Activated CD4-positive, CD25-positive, alpha-beta regulatory T cell treated with anti-CD3 and anti-CD28 coated beads, Interleukin-2, amount 50 U/mL, for 24 hours (primary cell): Measurements from ENCODE around the gene SYNJ2.

Experiments
- ATAC-seq, 2 donors: fragments of 150-1000 bp; cut with Tn5 transposase; one replicate each; pipeline ENCODE4 v1.10.0; 2021; ENCODE audit warnings: mild to moderate bottlenecking in 1 of 2, moderate library complexity in 1 of 2

Gene SYNJ2

GRCh38 chr6:158086504-158087223, 105.0 kb downstream of the SYNJ2 start:
- no peak for ATAC-seq

GRCh38 chr6:158087224-158087867, 105.7 kb downstream of the SYNJ2 start:
- no peak for ATAC-seq

DNA sequence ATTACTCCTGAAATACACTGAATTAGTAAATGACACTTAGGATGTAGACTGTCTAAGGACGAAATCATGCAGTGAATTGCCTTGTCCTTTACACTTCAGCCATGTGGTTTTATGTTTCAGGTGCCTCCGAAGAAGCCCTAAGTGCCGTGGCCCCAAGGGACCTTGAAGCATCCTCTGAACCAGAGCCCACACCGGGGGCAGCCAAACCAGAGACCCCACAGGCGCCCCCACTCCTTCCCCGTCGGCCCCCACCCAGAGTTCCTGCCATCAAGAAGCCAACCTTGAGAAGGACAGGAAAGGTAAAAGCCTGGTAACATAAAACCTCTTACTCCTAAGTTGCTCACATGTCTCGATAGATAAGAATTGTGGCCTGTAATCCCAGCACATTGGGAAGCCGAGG, 111.1 kb downstream of the SYNJ2 start:
- ATAC-seq, result no peak

- no peak for ATAC-seq
Measured at GRCh38 chr6:158095031-158095430, 113.4 kb downstream of the SYNJ2 start.

GRCh38 chr6:158095671-158096070, 114.0 kb downstream of the SYNJ2 start:
- no peak for ATAC-seq

DNA sequence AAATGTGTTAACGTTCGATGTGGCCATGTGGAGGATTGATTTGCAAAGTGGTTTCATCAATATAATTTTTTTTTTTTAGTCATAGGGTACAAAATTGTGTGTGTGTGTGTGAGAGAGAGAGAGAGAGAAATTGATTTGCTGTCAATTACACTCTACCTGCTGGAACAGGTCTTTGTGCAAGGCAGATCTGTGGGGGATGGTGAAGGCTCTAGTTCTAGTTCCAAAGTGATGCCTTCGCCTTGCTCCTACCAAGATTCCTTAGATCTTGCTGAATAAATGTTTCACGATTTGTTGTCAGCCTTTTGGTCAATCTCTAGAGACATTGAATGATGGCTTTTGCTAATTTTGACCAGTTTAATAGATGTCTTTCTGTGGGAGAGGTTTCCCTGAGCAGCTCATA, 121.6 kb downstream of the SYNJ2 start:
- no peak for ATAC-seq

GRCh38 chr6:158104696-158105095, 123.0 kb downstream of the SYNJ2 start:
- no peak for ATAC-seq

DNA sequence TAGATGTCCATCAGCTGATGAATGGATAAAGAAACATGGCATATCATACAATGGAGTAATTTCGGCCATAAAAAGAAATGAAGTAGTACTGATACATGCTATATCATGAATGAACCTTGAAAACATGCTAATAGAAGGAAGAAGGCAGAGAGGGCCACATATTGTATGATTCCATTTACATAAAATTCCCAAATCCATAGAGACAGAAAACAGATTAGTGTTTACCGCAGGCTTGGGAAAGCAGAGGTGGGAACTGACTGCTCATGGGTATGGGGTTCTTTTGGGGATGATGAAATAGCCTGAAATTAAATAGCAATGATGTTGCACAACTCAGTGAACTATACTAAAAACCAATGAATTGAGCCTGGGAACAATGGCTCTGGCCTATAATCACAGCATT, 128.1 kb downstream of the SYNJ2 start:
- ATAC-seq, result no peak

- no peak for ATAC-seq
Measured at GRCh38 chr6:158110986-158111385, 129.3 kb downstream of the SYNJ2 start.

GRCh38 chr6:158111987-158112386, 130.3 kb downstream of the SYNJ2 start:
- ATAC-seq, result no peak

DNA sequence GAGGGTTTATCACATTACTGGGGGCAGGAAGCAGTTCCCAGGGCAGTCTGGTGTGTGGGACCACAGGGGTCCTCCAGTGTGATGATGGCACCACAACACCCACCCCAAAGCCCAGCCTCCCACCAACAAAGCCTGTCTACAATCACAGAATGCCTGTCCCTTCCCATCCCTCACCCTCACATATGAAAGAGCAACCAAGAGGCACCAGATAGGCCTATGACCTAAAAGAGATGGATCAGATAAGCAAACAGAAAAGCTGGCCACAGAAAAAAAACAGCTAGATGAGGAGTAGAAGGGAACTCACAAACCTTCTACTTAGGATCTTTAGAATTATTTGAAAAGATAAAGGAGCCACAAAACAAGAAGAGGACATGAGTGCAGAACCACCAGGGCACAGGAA, 132.1 kb downstream of the SYNJ2 start:
- ATAC-seq, result no peak

GRCh38 chr6:158115102-158115501, 133.4 kb downstream of the SYNJ2 start:
- no peak for ATAC-seq

GRCh38 chr6:158115508-158115907, 133.8 kb downstream of the SYNJ2 start:
- ATAC-seq, result no peak

GRCh38 chr6:158118886-158119285, 137.2 kb downstream of the SYNJ2 start:
- ATAC-seq, result no peak

- ATAC-seq, result no peak
Measured at GRCh38 chr6:158121335-158121734, 139.7 kb downstream of the SYNJ2 start.

DNA sequence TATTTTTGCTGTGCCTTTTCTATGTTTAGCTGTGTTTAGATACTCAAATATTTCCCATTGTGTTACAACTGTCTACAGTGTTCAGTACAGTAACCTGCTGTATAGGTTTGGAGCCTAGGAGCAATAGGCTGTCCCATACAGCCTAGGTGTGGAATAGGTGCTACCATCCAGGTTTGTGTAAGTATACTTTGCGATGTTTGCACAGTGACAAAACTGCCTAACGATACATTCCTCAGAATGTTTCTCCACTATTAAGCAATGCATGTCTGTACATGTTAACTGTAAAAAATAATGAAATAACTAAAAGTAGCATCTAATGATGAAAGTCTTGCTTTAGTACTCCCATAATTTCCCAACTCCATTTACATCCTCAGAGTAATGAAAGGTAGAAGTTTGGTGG, 140.4 kb downstream of the SYNJ2 start:
- ATAC-seq, result no peak

DNA sequence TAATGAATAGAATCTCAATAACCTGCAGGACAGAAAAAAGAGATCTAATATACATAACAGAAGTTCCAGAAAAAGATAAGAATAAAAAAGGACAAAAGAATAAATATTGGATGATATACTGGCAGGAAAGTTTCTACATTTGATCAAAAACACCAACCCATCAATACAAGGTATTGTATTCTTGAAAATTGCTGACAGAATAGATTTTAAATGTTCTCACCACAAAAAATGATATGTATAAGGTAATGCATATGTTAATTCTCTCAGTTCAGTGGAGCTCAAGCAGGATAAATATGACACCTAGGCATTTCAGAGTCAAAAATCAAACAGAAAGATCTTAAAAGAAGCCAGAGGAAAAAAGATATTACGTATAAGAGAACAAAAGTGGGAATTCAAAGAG, 142.6 kb downstream of the SYNJ2 start:
- ATAC-seq, result no peak

DNA sequence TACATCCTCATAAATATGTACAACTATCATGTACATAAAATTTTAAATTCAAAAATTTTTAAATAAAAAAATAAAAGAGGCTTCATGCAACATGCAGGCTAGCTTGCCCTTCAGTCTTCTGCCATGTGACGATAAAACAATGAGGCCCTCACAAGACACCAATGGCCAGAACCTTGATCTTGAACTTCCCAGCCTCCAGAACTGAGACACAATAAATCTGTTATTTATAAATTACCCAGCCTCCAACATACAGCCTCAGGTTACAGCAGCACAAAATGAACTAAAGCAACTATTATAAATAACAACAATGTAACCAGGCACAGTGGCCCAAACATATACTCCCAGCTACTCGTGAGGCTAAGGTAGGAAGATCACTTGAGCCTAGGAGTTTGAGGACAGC, 143.6 kb downstream of the SYNJ2 start:
- ATAC-seq, result no peak

- no peak for ATAC-seq
Measured at GRCh38 chr6:158131926-158132325, 150.3 kb downstream of the SYNJ2 start.

DNA sequence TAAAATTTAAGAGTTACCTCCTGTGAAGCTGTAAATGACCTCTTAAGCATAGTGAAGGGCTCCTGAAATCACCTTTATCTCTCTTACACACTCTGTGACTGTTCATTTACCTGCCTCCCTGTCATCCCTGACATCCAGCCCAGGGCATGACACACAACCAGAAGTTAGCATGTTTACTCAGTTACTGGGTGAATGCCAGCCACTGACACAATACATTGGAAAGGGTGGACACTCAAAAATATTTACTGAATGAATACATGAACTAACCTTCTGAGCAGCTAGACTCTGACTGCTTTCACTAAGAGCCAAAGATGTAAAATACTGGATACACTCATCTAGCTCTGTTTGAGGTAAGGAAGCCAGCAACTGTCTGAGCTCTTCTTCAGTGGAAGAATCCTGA, 161.1 kb downstream of the SYNJ2 start:
- no peak for ATAC-seq

GRCh38 chr6:158143700-158144099, 162.0 kb downstream of the SYNJ2 start:
- ATAC-seq, result no peak
